IMR-90 (cell line): ENCODE results near the gene COL18A1. TPM values are rescaled to one million over a fixed set of nuclear protein-coding genes. Genes with fewer than 3 reads are reported as not detected.
A peak's percentile ranks its signal among the peaks of the same experiment; 100 is the strongest.

Experiments
- ATAC-seq: fragments of 200-7000 bp; cut with Tn5 transposase; 2 replicates; pipeline ENCODE4 v1.9.1; 2020; ENCODE audit warnings: low read depth, mild to moderate bottlenecking, moderate library complexity
- BruUV-seq: library from RNA; stranded (reverse); fragments of 400-500 nt; replicated peaks from 2 replicates; lab custom pipeline; 2021; lab: Mats Ljungman, UMichigan
- CTCF ChIA-PET: fragments of 300-600 bp; formaldehyde crosslinking; extraction: SDS; loops from one replicate; lab custom pipeline; 2021; ENCODE audit warnings: antibody characterized with exemption; lab: Yijun Ruan, JAX
- POLR2A ChIA-PET: fragments of 300-600 bp; sonication (Branson Sonifier 250); formaldehyde crosslinking; loops from one replicate; lab custom pipeline; 2022; ENCODE audit warnings: antibody characterized with exemption; ENCODE audit not compliant: unreplicated experiment; lab: Charles Lee
- DNase-seq: peaks from one replicate; pipeline ENCODE4 v3.0.0; 2013
- H2AFZ ChIP-seq: replicated peaks from 2 replicates; pipeline ENCODE3; 2013; ENCODE audit warnings: low read length, mild to moderate bottlenecking; ENCODE audit not compliant: poor library complexity
- H2AK5ac ChIP-seq: 2 replicates; pipeline ENCODE4 v1.6.1; 2013; ENCODE audit warnings: low read depth, low read length, inconsistent platforms
- H2AK9ac ChIP-seq: replicated peaks from 2 replicates; pipeline ENCODE3; 2013; ENCODE audit warnings: mild to moderate bottlenecking, low read depth, low read length, moderate library complexity; ENCODE audit not compliant: poor library complexity
- H2BK120ac ChIP-seq: 2 replicates; pipeline ENCODE4 v1.6.1; 2013; ENCODE audit warnings: low read depth, low read length, inconsistent platforms
- H2BK15ac ChIP-seq: 3 replicates; pipeline ENCODE4 v1.6.1; 2013; ENCODE audit warnings: low read depth, low read length, inconsistent platforms
- H2BK20ac ChIP-seq: 2 replicates; pipeline ENCODE4 v1.6.1; 2013; ENCODE audit warnings: low read depth, mild to moderate bottlenecking, inconsistent platforms, low read length, moderate library complexity
- H2BK5ac ChIP-seq: 2 replicates; pipeline ENCODE4 v1.6.1; 2013; ENCODE audit warnings: mild to moderate bottlenecking, low read depth, low read length, inconsistent platforms; ENCODE audit not compliant: poor library complexity, severe bottlenecking
- H3K14ac ChIP-seq: replicated peaks from 2 replicates; pipeline ENCODE4 v1.6.1; 2013; ENCODE audit warnings: low read depth, low read length, inconsistent platforms
- H3K18ac ChIP-seq: 2 replicates; pipeline ENCODE4 v1.6.1; 2013; ENCODE audit warnings: low read depth, low read length, control low read depth
- H3K23ac ChIP-seq: 2 replicates; pipeline ENCODE4 v1.6.1; 2013; ENCODE audit warnings: low read depth, low read length, inconsistent platforms
- H3K27ac ChIP-seq: 2 replicates; pipeline ENCODE4 v1.5.1; 2013; ENCODE audit warnings: mild to moderate bottlenecking, control low read depth, low read length; ENCODE audit not compliant: insufficient read depth
- H3K27me3 ChIP-seq: 2 replicates; pipeline ENCODE4 v1.6.1; 2013; ENCODE audit warnings: low read length; ENCODE audit not compliant: control insufficient read depth, insufficient read depth
- H3K36me3 ChIP-seq: 2 replicates; pipeline ENCODE4 v1.6.1; 2013; ENCODE audit warnings: low read length, mixed read lengths; ENCODE audit not compliant: control insufficient read depth, insufficient read depth
- H3K4ac ChIP-seq: 2 replicates; pipeline ENCODE4 v1.6.1; 2013; ENCODE audit warnings: low read depth, low read length, inconsistent platforms
- H3K4me1 ChIP-seq: 2 replicates; pipeline ENCODE4 v1.6.1; 2013; ENCODE audit warnings: low read length, mixed read lengths; ENCODE audit not compliant: control insufficient read depth, insufficient read depth
- H3K4me2 ChIP-seq: 2 replicates; pipeline ENCODE4 v1.6.1; 2013; ENCODE audit warnings: low read depth, mild to moderate bottlenecking, control low read depth, low read length, moderate library complexity
- H3K4me3 ChIP-seq: 2 replicates; pipeline ENCODE4 v1.5.1; 2013; ENCODE audit warnings: low read depth, mild to moderate bottlenecking, control low read depth, low read length, moderate library complexity; ENCODE audit not compliant: insufficient read depth
- H3K56ac ChIP-seq: 2 replicates; pipeline ENCODE4 v1.6.1; 2013; ENCODE audit warnings: low read length, inconsistent platforms; ENCODE audit not compliant: insufficient read depth; ENCODE audit errors: extremely low read depth
- H3K79me1 ChIP-seq, 2 experiments: 2 replicates each; pipeline ENCODE4 v1.6.1; 2013; ENCODE audit warnings: low read length in 2 of 2, inconsistent platforms in 1 of 2, low read depth in 1 of 2
- H3K9ac ChIP-seq: 2 replicates; pipeline ENCODE4 v1.6.1; 2013; ENCODE audit warnings: low read depth, low read length, control low read depth
- H3K9me1 ChIP-seq: 2 replicates; pipeline ENCODE4 v1.6.1; 2013; ENCODE audit warnings: low read length, inconsistent platforms; ENCODE audit not compliant: insufficient read depth
- H3K9me3 ChIP-seq: 2 replicates; pipeline ENCODE4 v1.6.1; 2013; ENCODE audit warnings: low read length; ENCODE audit not compliant: control insufficient read depth, insufficient read depth
- H4K20me1 ChIP-seq: 2 replicates; pipeline ENCODE4 v1.6.1; 2013; ENCODE audit warnings: low read length, inconsistent platforms; ENCODE audit not compliant: insufficient read depth
- H4K5ac ChIP-seq: 2 replicates; pipeline ENCODE4 v1.6.1; 2013; ENCODE audit warnings: mild to moderate bottlenecking, low read depth, low read length, control low read depth
- H4K8ac ChIP-seq, 2 experiments: 2 replicates each; pipeline ENCODE4 v1.6.1; 2013; ENCODE audit warnings: low read depth in 2 of 2, low read length in 2 of 2, control low read depth in 1 of 2, inconsistent platforms in 1 of 2
- H4K91ac ChIP-seq: 2 replicates; pipeline ENCODE4 v1.6.1; 2013; ENCODE audit warnings: low read depth, low read length, inconsistent platforms; ENCODE audit not compliant: insufficient read depth
- BHLHE40 ChIP-seq: fragments of 150-350 bp; IDR thresholded peaks from 2 replicates; pipeline ENCODE4 v1.6.1; 2016; ENCODE audit warnings: mild to moderate bottlenecking, low read depth, low read length
- CEBPB ChIP-seq: IDR thresholded peaks from 2 replicates; pipeline ENCODE4 v1.6.1; 2012; ENCODE audit warnings: low read depth, low read length, improper control_type of control experiment
- CHD1 ChIP-seq: IDR thresholded peaks from 2 replicates; pipeline ENCODE4 v1.6.1; 2012; ENCODE audit warnings: low read depth, low read length, improper control_type of control experiment
- ELK1 ChIP-seq: fragments of 150-350 bp; IDR thresholded peaks from 2 replicates; pipeline ENCODE4 v1.6.1; 2016; ENCODE audit warnings: low read depth, mild to moderate bottlenecking, low read length, moderate library complexity, borderline replicate concordance
- FOS ChIP-seq: fragments of 150-350 bp; IDR thresholded peaks from 2 replicates; pipeline ENCODE4 v1.6.1; 2016; ENCODE audit warnings: low read depth, low read length
- MAFK ChIP-seq: IDR thresholded peaks from 2 replicates; pipeline ENCODE4 v1.6.1; 2012; ENCODE audit warnings: low read depth, low read length, improper control_type of control experiment
- MAZ ChIP-seq: IDR thresholded peaks from 2 replicates; pipeline ENCODE4 v1.6.1; 2012; ENCODE audit warnings: low read depth, mild to moderate bottlenecking, low read length, improper control_type of control experiment, moderate library complexity, borderline replicate concordance
- MXI1 ChIP-seq: IDR thresholded peaks from 2 replicates; pipeline ENCODE4 v1.6.1; 2012; ENCODE audit warnings: low read depth, mild to moderate bottlenecking, low read length, moderate library complexity, borderline replicate concordance
- NFE2L2 ChIP-seq: fragments of 150-350 bp; IDR thresholded peaks from 2 replicates; pipeline ENCODE4 v1.6.1; 2016; ENCODE audit warnings: low read depth, mild to moderate bottlenecking, low read length
- POLR2A ChIP-seq: IDR thresholded peaks from 2 replicates; pipeline ENCODE4 v1.6.1; 2012; ENCODE audit warnings: mild to moderate bottlenecking, low read depth, low read length
- RAD21 ChIP-seq: IDR thresholded peaks from 2 replicates; pipeline ENCODE4 v1.6.1; 2012; ENCODE audit warnings: low read length, improper control_type of control experiment
- RCOR1 ChIP-seq: IDR thresholded peaks from 2 replicates; pipeline ENCODE4 v1.6.1; 2012; ENCODE audit warnings: mild to moderate bottlenecking, low read length, improper control_type of control experiment; ENCODE audit not compliant: insufficient replicate concordance
- RFX5 ChIP-seq: IDR thresholded peaks from 2 replicates; pipeline ENCODE4 v1.8.0; 2012; ENCODE audit warnings: low read depth, mild to moderate bottlenecking, low read length, moderate library complexity
- SMC3 ChIP-seq: fragments of 150-350 bp; IDR thresholded peaks from 2 replicates; pipeline ENCODE4 v1.6.1; 2016; ENCODE audit warnings: low read depth, mild to moderate bottlenecking, antibody characterized with exemption, low read length, moderate library complexity
- USF2 ChIP-seq: fragments of 150-350 bp; IDR thresholded peaks from 2 replicates; pipeline ENCODE4 v1.6.1; 2017; ENCODE audit warnings: mild to moderate bottlenecking, antibody characterized with exemption, low read length, low read depth
- WGBS, 2 experiments: methylation state at CpG; one replicate each; pipeline versions ENCODE4 v1.1.5 to v1.1.7; 2013; ENCODE audit warnings: missing lambda C conversion rate in 2 of 2; ENCODE audit not compliant: insufficient read length in 1 of 2; ENCODE audit errors: extremely low coverage in 2 of 2; 5-methylcytosine and 5-hydroxymethylcytosine counted together
- dilution Hi-C: fragments of 300-500 bp; cut with HindIII; formaldehyde crosslinking; loops from one replicate; pipeline ENCODE4 v1.14.3; 2018; ENCODE audit warnings: low sequenced_read_pairs; ENCODE audit not compliant: unreplicated experiment
- in situ Hi-C: fragments of 300-500 bp; cut with MboI; formaldehyde crosslinking; loops from 3 replicates; pipeline ENCODE4 v1.14.3; 2019; ENCODE audit warnings: low sequenced_read_pairs, inconsistent platforms, mixed read lengths
- intact Hi-C: fragments of 100-400 bp; cut with micrococcal nuclease; formaldehyde crosslinking; loops from 2 replicates; pipeline ENCODE4 v1.10.0; 2022
- polyA plus RNA-seq, 3 experiments: library from polyadenylated mRNA; depleted of rRNA; stranded (reverse); fragments of >200 nt; gene quantifications; 2 replicates each; pipeline ENCODE4 v1.2.3, GENCODE V29; 2012; ENCODE audit warnings: low replicate concordance in 1 of 3
- total RNA-seq: library from RNA; depleted of rRNA; stranded (reverse); fragments of >200 nt; gene quantifications from 2 replicates; pipeline ENCODE4 v1.2.3, GENCODE V29; 2012

COL18A1 gene
- total and polyA plus RNA-seq, 2 of the 4 experiments (the other 2 are of a cell fraction), result 4.3 to 46.7 TPM

- Histone ChIP-seq H2AK9ac (peak overlapping the region; percentile 89), H3K23ac (no peak overlapping the region), H4K20me1 (no peaks in the 10 kb centered on the region), H4K5ac (peak overlapping the region; percentile 55), H3K27me3 (no peaks in the 10 kb centered on the region; the same call in 1 of the 2 replicates), H4K8ac (peak overlapping the region; percentile 62 to 67), H3K9ac (peak overlapping the region; percentile 8), H3K14ac (no peak overlapping the region), H2AFZ (peak overlapping the region; percentile 96), H2AK5ac (peak overlapping the region; percentile 43; the same call in 1 of the 2 replicates), H3K56ac (no peak overlapping the region), H3K4me1 (peaks cover 2% of the 10 kb centered on the region; the same call in 1 of the 2 replicates), H3K27ac (peak overlapping the region; percentile 39), H3K4me2 (peak overlapping the region; percentile 86), H3K9me1 (peaks cover 4% of the 10 kb centered on the region; the same call in 1 of the 2 replicates), H2BK5ac (peak overlapping the region; percentile 55), H3K9me3 (no peaks in the 10 kb centered on the region), H2BK15ac (no peak overlapping the region; the same call in 2 of the 3 replicates), H3K79me1 (no peaks in the 10 kb centered on the region), H2BK20ac (no peak overlapping the region), H3K4me3 (peak overlapping the region; percentile 37), H4K91ac (peak overlapping the region; percentile 63), H2BK120ac (peak overlapping the region; percentile 35; the same call in 1 of the 2 replicates), H3K36me3 (no peaks in the 10 kb centered on the region), H3K4ac (peak overlapping the region; percentile 67; the same call in 1 of the 2 replicates), H3K18ac (no peak overlapping the region)
- in situ Hi-C loops, result loop anchor here (5.0 kb wide), 1 partner anchor 262 kb away; no protein-coding TSS in a partner anchor
- intact Hi-C loops, result loop anchor here (1.0 to 5.0 kb wide), 6 partner anchors 41 to 368 kb away; partner anchors contain the start of gene PCBP3
- DNase-seq (peak; percentile 86), ATAC-seq (peak; percentile 84)
- WGBS, 2 experiments, result 3% methylated on average over 32 of the region's 62 CpGs; no CpG with 5 or more reads in 1 of the 2 experiments
- ChIA-PET CTCF (interaction anchor here (0.5 to 1.6 kb wide), 20 partner anchors 9 to 416 kb away, joined by 3 to 15 read pairs (median 3); no protein-coding TSS in a partner anchor), POLR2A (no interaction called here)
- dilution Hi-C loops, result no loop called here
- BruUV-seq, result no TSS peak
- no peak; the same call in 1 of the 2 replicates for TF ChIP-seq RFX5
- TF ChIP-seq FOS, result no peak
- peak; percentile 90 for TF ChIP-seq SMC3
- TF ChIP-seq CHD1, result peak; percentile 83; the same call in 1 of the 2 replicates
- no peak for TF ChIP-seq ELK1
- 0 out of 2 replicates have a peak, but pooled peaks have one; percentile 11 for TF ChIP-seq POLR2A
- no peak for TF ChIP-seq RCOR1
- TF ChIP-seq MAZ, result no peak; the same call in 1 of the 2 replicates
- peak; percentile 67; the same call in 1 of the 2 replicates for TF ChIP-seq USF2
- no peak for TF ChIP-seq NFE2L2
- TF ChIP-seq CEBPB, result no peak
- peak; percentile 95 for TF ChIP-seq RAD21
- TF ChIP-seq MXI1, result peak; percentile 90
- 0 out of 2 replicates have a peak, but pooled peaks have one; percentile 1 for TF ChIP-seq MAFK
- TF ChIP-seq BHLHE40, result no peak
Observed at GRCh38 chr21:45555557-45556301, 150.8 kb downstream of the COL18A1 start.
